HCT116 (cell line): ENCODE measurements around the gene AGPAT2. TPM values are rescaled to one million over a fixed set of nuclear protein-coding genes. Genes with fewer than 3 reads are reported as not detected.

Source experiments
- ATAC-seq: fragments of 200-7000 bp; cut with Tn5 transposase; 2 replicates; pipeline ENCODE4 v1.9.1; 2020; ENCODE audit warnings: mild to moderate bottlenecking, moderate library complexity
- BruUV-seq: library from RNA; stranded (reverse); fragments of 400-500 nt; replicated peaks from 2 replicates; lab custom pipeline; 2021; lab: Mats Ljungman, UMichigan
- CTCF ChIA-PET: fragments of 300-600 bp; sonication (Branson Sonifier 250); formaldehyde crosslinking; loops from one replicate; lab custom pipeline; 2021; ENCODE audit warnings: antibody characterized with exemption; lab: Charles Lee
- POLR2A ChIA-PET: fragments of 300-600, 350-600 bp; sonication (Branson Sonifier 250); formaldehyde crosslinking; loops from one replicate; lab custom pipeline; 2021; ENCODE audit warnings: antibody characterized with exemption; lab: Charles Lee
- RAD21 ChIA-PET, 2 experiments: fragments of 300-600 bp; sonication (Branson Sonifier 250); formaldehyde crosslinking; loops; one replicate each; lab custom pipeline; 2023; ENCODE audit warnings: low total read pairs in 2 of 2; ENCODE audit not compliant: uncharacterized antibody in 2 of 2, unreplicated experiment in 2 of 2, low non-redundant PET in 1 of 2; lab: Charles Lee
- DNase-seq: peaks from one replicate; pipeline ENCODE4 v3.0.0-alpha.2; 2010; ENCODE audit warnings: low read depth, low spot score
- H2AFZ ChIP-seq: fragments of 200-600 bp; shearing (Covaris generic), sonication (generic); 2 replicates; pipeline ENCODE4 v1.6.1; 2017; ENCODE audit warnings: low read depth, mixed run types, mixed read lengths, antibody characterized with exemption, low read length; ENCODE audit not compliant: poor library complexity, severe bottlenecking
- H3K27ac ChIP-seq: 2 replicates; pipeline ENCODE4 v1.5.1; 2012; ENCODE audit warnings: low read depth, low read length
- H3K27me3 ChIP-seq: fragments of 200-600 bp; sonication (generic); 2 replicates; pipeline ENCODE4 v1.6.1; 2016; ENCODE audit warnings: mixed run types, low read length, mixed read lengths; ENCODE audit not compliant: insufficient read depth
- H3K36me3 ChIP-seq, 2 experiments: fragments of 200-500 bp in 1 of 2; fragments of 200-600 bp in 1 of 2; sonication (Bioruptor generic) in 1 of 2; sonication (generic) in 1 of 2; 2 replicates each; pipeline versions ENCODE4 v1.5.1 to v1.6.1; 2014 to 2016; ENCODE audit warnings: low read length in 2 of 2, inconsistent platforms in 1 of 2, mixed read lengths in 1 of 2, mixed run types in 1 of 2; ENCODE audit not compliant: insufficient read depth in 2 of 2, control insufficient read depth in 1 of 2
- H3K4me1 ChIP-seq, 2 experiments: fragments of 200-600 bp in 1 of 2; sonication (generic) in 1 of 2; 2 replicates each; pipeline versions ENCODE4 v1.5.1 to v1.6.1; 2012 to 2017; ENCODE audit warnings: low read length in 2 of 2, inconsistent platforms in 1 of 2, mild to moderate bottlenecking in 1 of 2, mixed read lengths in 1 of 2, mixed run types in 1 of 2, moderate library complexity in 1 of 2; ENCODE audit not compliant: insufficient read depth in 2 of 2, control insufficient read depth in 1 of 2
- H3K4me2 ChIP-seq: fragments of 200-600 bp; sonication (generic); 2 replicates; pipeline ENCODE4 v1.6.1; 2017; ENCODE audit warnings: mixed run types, low read length, mixed read lengths
- H3K4me3 ChIP-seq, 2 experiments: fragments of 200-600 bp in 1 of 2; sonication (generic) in 1 of 2; replicated peaks in 1 of 2; 2 replicates each; pipeline ENCODE4 v1.5.1; 2011 to 2016; ENCODE audit warnings: low read length in 2 of 2, control low read depth in 1 of 2, low read depth in 1 of 2, mild to moderate bottlenecking in 1 of 2, mixed read lengths in 1 of 2, mixed run types in 1 of 2
- H3K79me2 ChIP-seq: fragments of 200-600 bp; sonication (generic); 2 replicates; pipeline ENCODE4 v1.6.1; 2017; ENCODE audit warnings: mild to moderate bottlenecking, mixed run types, low read length, moderate library complexity, mixed read lengths; ENCODE audit not compliant: insufficient read depth
- H3K9ac ChIP-seq: fragments of 200-600 bp; sonication (generic); 2 replicates; pipeline ENCODE4 v1.6.1; 2016; ENCODE audit warnings: low read length, mixed read lengths
- H3K9me2 ChIP-seq: fragments of 200-600 bp; sonication (generic), shearing (Covaris generic); 2 replicates; pipeline ENCODE4 v1.6.1; 2017; ENCODE audit warnings: mixed run types, mild to moderate bottlenecking, moderate library complexity; ENCODE audit not compliant: insufficient read depth
- H3K9me3 ChIP-seq, 2 experiments: fragments of 200-500 bp in 1 of 2; fragments of 200-600 bp in 1 of 2; sonication (Bioruptor generic) in 1 of 2; sonication (generic) in 1 of 2; 2 replicates each; pipeline ENCODE4 v1.6.1; 2014 to 2017; ENCODE audit warnings: low read length in 2 of 2, mixed read lengths in 2 of 2, inconsistent platforms in 1 of 2, low read depth in 1 of 2, mild to moderate bottlenecking in 1 of 2, mixed run types in 1 of 2, moderate library complexity in 1 of 2; ENCODE audit not compliant: control insufficient read depth in 1 of 2, insufficient read depth in 1 of 2
- H4K20me1 ChIP-seq: fragments of 200-600 bp; sonication (generic), shearing (Covaris generic); 2 replicates; pipeline ENCODE4 v1.6.1; 2017; ENCODE audit warnings: mixed run types, mild to moderate bottlenecking, moderate library complexity; ENCODE audit not compliant: insufficient read depth
- CBX3 ChIP-seq: IDR thresholded peaks from 2 replicates; pipeline ENCODE4 v1.6.1; 2012; ENCODE audit warnings: low read depth
- EGR1 ChIP-seq: IDR thresholded peaks from 2 replicates; pipeline ENCODE4 v1.6.1; 2012; ENCODE audit warnings: low read depth
- ELF1 ChIP-seq: IDR thresholded peaks from 2 replicates; pipeline ENCODE4 v1.6.1; 2012; ENCODE audit warnings: low read depth, borderline replicate concordance
- EZH2 ChIP-seq: fragments of 200-600 bp; sonication (generic); IDR thresholded peaks from 2 replicates; pipeline ENCODE4 v1.6.1; 2017; ENCODE audit warnings: antibody characterized with exemption, mixed run types
- EZH2phosphoT487 ChIP-seq: fragments of 200-600 bp; IDR thresholded peaks from 2 replicates; pipeline ENCODE4 v1.6.1; 2018; ENCODE audit warnings: antibody characterized with exemption, borderline replicate concordance
- POLR2A ChIP-seq: IDR thresholded peaks from 2 replicates; pipeline ENCODE4 v1.7.0; 2011; ENCODE audit warnings: borderline replicate concordance; ENCODE audit not compliant: insufficient read depth, insufficient read length; ENCODE audit errors: extremely low read depth
- POLR2AphosphoS5 ChIP-seq: IDR thresholded peaks from 2 replicates; pipeline ENCODE4 v1.6.1; 2011; ENCODE audit warnings: mild to moderate bottlenecking, low read depth, low read length, moderate library complexity
- RAD21 ChIP-seq: IDR thresholded peaks from 2 replicates; pipeline ENCODE4 v1.6.1; 2012; ENCODE audit warnings: low read depth, mild to moderate bottlenecking
- SIN3A ChIP-seq: IDR thresholded peaks from 2 replicates; pipeline ENCODE4 v1.6.1; 2012; ENCODE audit warnings: low read depth
- SP1 ChIP-seq: IDR thresholded peaks from 2 replicates; pipeline ENCODE4 v1.6.1; 2012; ENCODE audit warnings: low read depth
- SRF ChIP-seq: IDR thresholded peaks from 2 replicates; pipeline ENCODE4 v1.6.1; 2012; ENCODE audit warnings: low read depth
- TCF7L2 ChIP-seq: IDR thresholded peaks from 2 replicates; pipeline ENCODE4 v1.7.0; 2011; ENCODE audit warnings: borderline replicate concordance, inconsistent platforms; ENCODE audit not compliant: insufficient read depth, insufficient read length; ENCODE audit errors: extremely low read depth
- YY1 ChIP-seq: IDR thresholded peaks from 2 replicates; pipeline ENCODE4 v1.6.1; 2011; ENCODE audit warnings: low read length, low read depth, moderate library complexity, mild to moderate bottlenecking; ENCODE audit not compliant: insufficient replicate concordance; ENCODE audit errors: extremely low read depth
- ZFX ChIP-seq: fragments of 450-650 bp; IDR thresholded peaks from 2 replicates; pipeline ENCODE4 v1.6.1; 2017
- intact Hi-C: fragments of 100-400 bp; cut with micrococcal nuclease; formaldehyde crosslinking; loops from 2 replicates; pipeline ENCODE4 v1.10.0; 2022
- total RNA-seq: library from RNA; stranded (reverse); gene quantifications from one replicate; pipeline ENCODE4 v1.2.1, GENCODE V29; 2021; ENCODE audit not compliant: unreplicated experiment
- TF ChIP-seq, protein P1 (sequence below): IDR thresholded peaks from 2 replicates; pipeline ENCODE4 v1.6.1; 2012
- TF ChIP-seq, protein P2 (sequence below), 3 experiments: fragments of 200-600 bp in 1 of 3; sonication (generic) in 1 of 3; IDR thresholded peaks in 2 of 3; conservative IDR thresholded peaks in 1 of 3; 2 replicates each; pipeline ENCODE4 v1.5.1; 2012 to 2017; ENCODE audit warnings: low read depth in 2 of 3, low read length in 2 of 3, antibody characterized with exemption in 1 of 3, borderline replicate concordance in 1 of 3, control low read depth in 1 of 3, mild to moderate bottlenecking in 1 of 3, mixed read lengths in 1 of 3, mixed run types in 1 of 3, moderate library complexity in 1 of 3; ENCODE audit not compliant: insufficient read depth in 1 of 3

Gene AGPAT2
- total RNA-seq, 1 experiment from 2014 or later: 86.0 TPM

- peaks cover 0 to 5% of the 10 kb centered on the region in 2 experiments; a peak in 1 of 4 replicates for H3K4me1 ChIP-seq
- no peak overlapping the region for H3K27ac ChIP-seq
- no TSS peak for BruUV-seq
- H3K36me3 ChIP-seq: no peaks in the 10 kb centered on the region
- no peak overlapping the region for H3K4me3 ChIP-seq
- intact Hi-C loops: no loop called here
- H3K9me3 ChIP-seq: no peaks in the 10 kb centered on the region
- no peaks in the 10 kb centered on the region for H3K27me3 ChIP-seq
- no peak for TF ChIP-seq YY1
- DNase-seq (no peak), ATAC-seq (no peak)
- H3K79me2 ChIP-seq: no peaks in the 10 kb centered on the region
- ChIA-PET POLR2A (no interaction called here), CTCF (no interaction called here), RAD21 (no interaction called here)
- no peaks in the 10 kb centered on the region for H3K9me2 ChIP-seq
- no peak overlapping the region for H3K4me2 ChIP-seq
- H3K9ac ChIP-seq: no peak overlapping the region
- H4K20me1 ChIP-seq: no peaks in the 10 kb centered on the region
- no peak overlapping the region for H2AFZ ChIP-seq
Measured at GRCh38 chr9:136660971-136661550, 26.2 kb downstream of the AGPAT2 start.

DNA sequence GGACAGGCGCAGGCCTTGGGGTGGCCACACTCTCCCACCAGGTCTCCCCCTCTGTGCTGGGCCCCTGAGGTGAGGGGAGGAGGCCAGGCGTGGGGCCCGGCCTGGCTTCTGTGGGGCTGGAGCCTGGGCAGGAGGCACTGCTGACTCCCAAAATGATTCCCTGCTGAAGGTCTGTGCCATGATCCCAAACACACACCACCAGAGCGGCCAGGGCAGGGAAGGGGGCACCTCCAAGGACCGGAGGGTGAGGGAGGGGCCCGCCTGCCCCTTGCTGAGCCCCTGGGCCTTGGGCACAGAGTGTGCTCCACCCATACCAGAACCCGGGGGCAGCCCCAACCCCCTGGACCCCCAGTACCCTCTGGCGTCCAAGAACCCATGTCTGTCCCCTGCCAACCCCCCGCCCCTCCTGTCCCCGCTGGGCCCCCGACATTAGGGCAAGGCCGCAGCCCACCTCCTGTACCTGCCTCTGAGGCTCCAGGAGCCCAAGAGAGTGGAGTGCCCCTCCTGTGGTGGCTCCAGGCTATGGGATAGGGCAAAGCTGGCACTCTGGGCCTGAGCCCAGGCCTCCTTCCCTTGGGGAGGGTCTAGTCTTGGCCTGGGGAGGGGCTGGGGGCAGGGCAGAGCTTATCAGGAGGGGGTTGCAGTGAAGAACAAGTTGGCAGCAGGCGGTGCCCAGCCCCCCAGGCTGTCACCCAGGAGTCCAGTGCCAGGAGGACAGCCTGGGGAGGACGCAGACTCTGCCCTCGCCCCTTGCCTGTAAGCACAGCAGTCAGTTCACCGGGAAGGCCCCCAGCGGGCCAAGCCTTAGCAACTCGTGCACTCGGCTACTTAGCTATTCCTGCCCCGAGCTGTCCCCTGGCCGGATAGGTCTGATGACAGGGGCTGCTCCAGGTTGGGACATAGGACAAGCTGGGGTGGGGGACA is 27.1 kb downstream of the AGPAT2 start:
- H3K27me3 ChIP-seq: no peaks in the 10 kb centered on the region
- CTCF ChIA-PET: no interaction called here
- H3K9me2 ChIP-seq: no peaks in the 10 kb centered on the region
- H3K36me3 ChIP-seq: no peaks in the 10 kb centered on the region
- no peak for DNase-seq
- H3K4me2 ChIP-seq: no peak overlapping the region
- intact Hi-C loops: no loop called here
- H4K20me1 ChIP-seq: no peaks in the 10 kb centered on the region
- H2AFZ ChIP-seq: no peak overlapping the region
- peaks cover 0 to 3% of the 10 kb centered on the region in 2 experiments; a peak in 1 of 4 replicates for H3K4me1 ChIP-seq
- ATAC-seq: no peak
- H3K79me2 ChIP-seq: no peaks in the 10 kb centered on the region
- no peak overlapping the region for H3K27ac ChIP-seq
- RAD21 ChIA-PET: no interaction called here
- H3K4me3 ChIP-seq: no peak overlapping the region
- H3K9me3 ChIP-seq: no peaks in the 10 kb centered on the region
- no TSS peak for BruUV-seq
- POLR2A ChIA-PET: no interaction called here
- no peak overlapping the region for H3K9ac ChIP-seq
- TF ChIP-seq SRF (no peak), EZH2phosphoT487 (no peak), TCF7L2 (no peak), POLR2AphosphoS5 (no peak), ELF1 (no peak), EGR1 (no peak), ZFX (no peak; the same call in 1 of the 2 replicates), CBX3 (no peak), EZH2 (no peak), SP1 (no peak), SIN3A (no peak), POLR2A (no peak), RAD21 (no peak)
- TF ChIP-seq, protein P1, sequence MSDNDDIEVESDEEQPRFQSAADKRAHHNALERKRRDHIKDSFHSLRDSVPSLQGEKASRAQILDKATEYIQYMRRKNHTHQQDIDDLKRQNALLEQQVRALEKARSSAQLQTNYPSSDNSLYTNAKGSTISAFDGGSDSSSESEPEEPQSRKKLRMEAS: no peak
- TF ChIP-seq, protein P2, sequence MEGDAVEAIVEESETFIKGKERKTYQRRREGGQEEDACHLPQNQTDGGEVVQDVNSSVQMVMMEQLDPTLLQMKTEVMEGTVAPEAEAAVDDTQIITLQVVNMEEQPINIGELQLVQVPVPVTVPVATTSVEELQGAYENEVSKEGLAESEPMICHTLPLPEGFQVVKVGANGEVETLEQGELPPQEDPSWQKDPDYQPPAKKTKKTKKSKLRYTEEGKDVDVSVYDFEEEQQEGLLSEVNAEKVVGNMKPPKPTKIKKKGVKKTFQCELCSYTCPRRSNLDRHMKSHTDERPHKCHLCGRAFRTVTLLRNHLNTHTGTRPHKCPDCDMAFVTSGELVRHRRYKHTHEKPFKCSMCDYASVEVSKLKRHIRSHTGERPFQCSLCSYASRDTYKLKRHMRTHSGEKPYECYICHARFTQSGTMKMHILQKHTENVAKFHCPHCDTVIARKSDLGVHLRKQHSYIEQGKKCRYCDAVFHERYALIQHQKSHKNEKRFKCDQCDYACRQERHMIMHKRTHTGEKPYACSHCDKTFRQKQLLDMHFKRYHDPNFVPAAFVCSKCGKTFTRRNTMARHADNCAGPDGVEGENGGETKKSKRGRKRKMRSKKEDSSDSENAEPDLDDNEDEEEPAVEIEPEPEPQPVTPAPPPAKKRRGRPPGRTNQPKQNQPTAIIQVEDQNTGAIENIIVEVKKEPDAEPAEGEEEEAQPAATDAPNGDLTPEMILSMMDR (IDR thresholded peaks at IDR 0.05 in 2 of 3, conservative IDR thresholded peaks at IDR 0.05 in 1 of 3; ENCODE audit: borderline replicate concordance in 1 of 3, insufficient read depth in 1 of 3, low read depth in 2 of 3, low read length in 2 of 3): no peak
